Astrocyte of the cerebellum (primary cell): Measurements from ENCODE around the gene UMOD.

Source experiments
- DNase-seq: peaks from one replicate; pipeline ENCODE4 v3.0.0-alpha.2; 2011; ENCODE audit warnings: low read depth
- H3K4me3 ChIP-seq: 2 replicates; pipeline ENCODE4 v1.5.1; 2011; ENCODE audit warnings: mild to moderate bottlenecking, low read depth, low read length, moderate library complexity
- in situ Hi-C: cut with HindIII; loops from 2 replicates; pipeline ENCODE4 v1.10.0; 2017; ENCODE audit warnings: low sequenced_read_pairs
- TF ChIP-seq, protein P1 (sequence below): IDR thresholded peaks from 2 replicates; pipeline ENCODE4 v1.5.1; 2012; ENCODE audit warnings: low read length, low read depth, moderate library complexity, mild to moderate bottlenecking; ENCODE audit errors: missing control alignments

The UMOD gene

GRCh38 chr16:20303012-20303411 lies 49.5 kb downstream of the UMOD start:
- no peak overlapping the region for H3K4me3 ChIP-seq
- TF ChIP-seq, protein P1, sequence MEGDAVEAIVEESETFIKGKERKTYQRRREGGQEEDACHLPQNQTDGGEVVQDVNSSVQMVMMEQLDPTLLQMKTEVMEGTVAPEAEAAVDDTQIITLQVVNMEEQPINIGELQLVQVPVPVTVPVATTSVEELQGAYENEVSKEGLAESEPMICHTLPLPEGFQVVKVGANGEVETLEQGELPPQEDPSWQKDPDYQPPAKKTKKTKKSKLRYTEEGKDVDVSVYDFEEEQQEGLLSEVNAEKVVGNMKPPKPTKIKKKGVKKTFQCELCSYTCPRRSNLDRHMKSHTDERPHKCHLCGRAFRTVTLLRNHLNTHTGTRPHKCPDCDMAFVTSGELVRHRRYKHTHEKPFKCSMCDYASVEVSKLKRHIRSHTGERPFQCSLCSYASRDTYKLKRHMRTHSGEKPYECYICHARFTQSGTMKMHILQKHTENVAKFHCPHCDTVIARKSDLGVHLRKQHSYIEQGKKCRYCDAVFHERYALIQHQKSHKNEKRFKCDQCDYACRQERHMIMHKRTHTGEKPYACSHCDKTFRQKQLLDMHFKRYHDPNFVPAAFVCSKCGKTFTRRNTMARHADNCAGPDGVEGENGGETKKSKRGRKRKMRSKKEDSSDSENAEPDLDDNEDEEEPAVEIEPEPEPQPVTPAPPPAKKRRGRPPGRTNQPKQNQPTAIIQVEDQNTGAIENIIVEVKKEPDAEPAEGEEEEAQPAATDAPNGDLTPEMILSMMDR: no peak
- no peak for DNase-seq
- in situ Hi-C loops: no loop called here

- in situ Hi-C loops: no loop called here
- DNase-seq: no peak
These were observed 50.1 kb downstream of the UMOD start for GRCh38 chr16:20302389-20302788.

DNA sequence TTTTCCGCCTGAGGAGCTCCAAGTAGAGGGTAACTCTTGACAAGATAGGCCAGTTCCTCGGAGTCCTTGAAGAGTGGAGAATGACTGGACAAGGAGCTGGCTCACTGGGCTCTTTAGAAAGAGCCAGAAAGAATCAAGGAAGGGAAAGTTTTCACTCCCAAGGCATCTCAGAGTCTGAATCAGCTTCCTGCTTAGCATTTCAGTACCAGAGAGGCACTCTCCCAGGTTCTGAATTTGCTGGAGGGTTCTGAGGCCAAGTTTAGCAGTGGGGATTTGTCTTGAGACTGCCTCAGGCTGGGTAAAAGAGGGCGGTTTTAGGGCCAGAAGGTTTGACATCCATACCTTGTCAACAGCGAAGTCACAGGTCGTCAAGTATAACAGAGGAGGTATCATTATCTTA lies 50.7 kb downstream of the UMOD start:
- DNase-seq: no peak
- no peak overlapping the region for H3K4me3 ChIP-seq
- TF ChIP-seq, protein P1: no peak
- in situ Hi-C loops: no loop called here

More at GRCh38 chr16:20302389-20302788, 50.1 kb downstream of the UMOD start:
- H3K4me3 ChIP-seq: no peak overlapping the region
- TF ChIP-seq, protein P1: no peak

GRCh38 chr16:20300312-20301097 lies 52.0 kb downstream of the UMOD start:
- no peak overlapping the region for H3K4me3 ChIP-seq
- in situ Hi-C loops: no loop called here
- TF ChIP-seq, protein P1: peak; percentile 83
- DNase-seq: peak; percentile 20

DNA sequence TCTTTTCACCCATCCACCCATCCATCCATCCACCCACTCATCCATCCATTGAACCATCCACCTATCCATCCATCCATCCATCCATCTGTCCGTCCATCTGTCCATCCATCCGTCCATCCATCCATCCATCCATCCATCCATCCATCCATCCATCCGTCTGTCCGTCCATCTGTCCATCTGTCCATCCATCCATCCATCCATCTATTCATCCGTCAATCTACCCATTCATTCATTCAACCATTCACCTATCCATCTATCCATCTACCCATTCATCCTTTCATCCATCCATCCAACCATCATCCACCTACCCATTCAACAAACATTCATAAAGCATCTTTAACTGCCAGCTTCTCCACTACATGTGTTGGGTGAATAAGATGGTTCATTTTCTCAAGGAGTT lies 54.1 kb downstream of the UMOD start:
- no peak for DNase-seq
- in situ Hi-C loops: no loop called here
- TF ChIP-seq, protein P1: no peak
- no peak overlapping the region for H3K4me3 ChIP-seq

DNA sequence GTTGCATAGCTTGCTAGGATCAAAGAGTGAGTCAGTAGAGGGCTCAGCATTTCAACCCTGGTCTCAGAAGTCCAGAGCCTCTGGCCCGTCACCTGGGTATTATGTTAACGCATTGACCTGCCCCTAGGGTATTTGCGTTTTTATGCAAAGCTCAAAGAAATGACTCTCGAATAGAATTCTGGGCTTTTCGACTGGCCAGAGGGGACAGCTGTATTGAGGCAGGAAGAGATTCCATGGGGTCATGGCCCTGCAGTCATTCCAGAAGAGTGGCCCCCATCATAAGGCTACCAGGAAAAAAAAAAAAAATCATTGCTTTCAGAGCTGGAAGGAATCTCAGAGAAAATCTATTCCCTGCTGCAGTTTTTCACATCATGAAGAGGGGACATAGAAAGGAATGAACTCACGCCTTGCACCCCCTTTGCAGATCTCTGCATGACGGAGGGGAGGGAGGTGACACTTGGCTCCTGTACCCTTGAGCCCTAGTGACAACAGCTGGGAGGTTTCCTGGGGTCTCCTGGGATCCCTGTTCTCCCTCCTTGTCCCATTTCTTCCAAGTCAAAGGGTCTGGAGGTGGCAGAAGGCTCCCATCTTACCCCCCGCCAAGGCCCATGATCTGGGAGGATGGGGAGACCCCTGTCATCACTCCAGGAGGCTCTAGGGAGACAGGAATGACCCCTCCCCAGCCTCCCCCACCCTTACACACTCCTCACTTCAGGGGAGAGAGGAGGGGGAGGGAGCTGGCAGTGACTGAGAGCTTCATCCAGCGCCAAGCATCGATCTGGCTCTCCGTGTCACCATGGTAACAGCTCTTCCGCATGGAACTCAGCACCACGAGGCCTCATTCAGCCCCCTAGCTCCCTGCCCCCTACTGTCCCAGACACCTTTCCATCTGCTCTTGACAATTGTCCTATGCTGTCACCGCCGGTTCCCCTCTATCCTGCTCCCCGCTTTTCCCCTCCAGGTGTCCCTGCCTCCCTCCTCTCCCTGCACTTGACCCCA lies 61.0 kb downstream of the UMOD start:
- no peak for DNase-seq
- no peak overlapping the region for H3K4me3 ChIP-seq
- in situ Hi-C loops: no loop called here
- TF ChIP-seq, protein P1: no peak
